HEK293 (cell line): ENCODE measurements around the gene VPS29.
"Not testable (repeated sequence)": the region's sequence is repeated elsewhere in the genome, so short reads cannot be mapped to it uniquely, and the experiment has no call there.

Experiments
- CTCF ChIA-PET: fragments of 350-600 bp; formaldehyde crosslinking; extraction: SDS; loops from one replicate; lab custom pipeline; 2021; ENCODE audit warnings: antibody characterized with exemption; lab: Yijun Ruan, JAX
- POLR2A ChIA-PET: fragments of 300-600 bp; formaldehyde crosslinking; extraction: SDS; loops from one replicate; lab custom pipeline; 2020; ENCODE audit warnings: antibody characterized with exemption, inconsistent platforms; lab: Yijun Ruan, JAX
- H3K27ac ChIP-seq: fragments of 200-500 bp; sonication (Bioruptor generic); 2 replicates; pipeline ENCODE4 v1.5.1; 2014; ENCODE audit warnings: low read depth, low read length, control low read depth, inconsistent platforms; ENCODE audit errors: extremely low read depth
- H3K36me3 ChIP-seq, 2 experiments: fragments of 200-500 bp in 1 of 2; sonication (Bioruptor generic) in 1 of 2; 1 replicate in 1 of 2; 2 replicates in 1 of 2; pipeline ENCODE4 v1.5.1; 2014 to 2017; ENCODE audit warnings: inconsistent platforms in 2 of 2, low read length in 2 of 2; ENCODE audit not compliant: control insufficient read depth in 2 of 2, insufficient read depth in 1 of 2
- H3K4me1 ChIP-seq: fragments of 200-500 bp; sonication (Bioruptor generic); 2 replicates; pipeline ENCODE4 v1.5.1; 2014; ENCODE audit warnings: mild to moderate bottlenecking, low read length, inconsistent platforms; ENCODE audit not compliant: control insufficient read depth, insufficient read depth
- H3K4me3 ChIP-seq: 2 replicates; pipeline ENCODE4 v1.5.1; 2011; ENCODE audit warnings: low read depth, mild to moderate bottlenecking, control low read depth, low read length, moderate library complexity
- H3K9me3 ChIP-seq: fragments of 200-500 bp; sonication (Bioruptor generic); 2 replicates; pipeline ENCODE4 v1.5.1; 2014; ENCODE audit warnings: low read depth, low read length, inconsistent platforms; ENCODE audit not compliant: control insufficient read depth, insufficient read depth
- KLF9 ChIP-seq: fragments of 450-650 bp; formaldehyde crosslinking; IDR thresholded peaks from 2 replicates; pipeline ENCODE4 v1.5.1; 2016; ENCODE audit warnings: missing biosample characterization, missing genetic modification characterization, low read depth
- MYNN ChIP-seq: fragments of 450-650 bp; formaldehyde crosslinking; IDR thresholded peaks from 2 replicates; pipeline ENCODE4 v1.5.1; 2016; ENCODE audit warnings: missing biosample characterization, missing genetic modification characterization, borderline replicate concordance
- PRDM1 ChIP-seq: fragments of 450-650 bp; formaldehyde crosslinking; IDR thresholded peaks from 2 replicates; pipeline ENCODE4; 2016; ENCODE audit warnings: missing biosample characterization, missing genetic modification characterization
- RBAK ChIP-seq: fragments of 450-650 bp; formaldehyde crosslinking; IDR thresholded peaks from 2 replicates; pipeline ENCODE4 v1.5.1; 2016; ENCODE audit warnings: missing biosample characterization, missing genetic modification characterization
- ZBTB6 ChIP-seq: fragments of 450-650 bp; formaldehyde crosslinking; IDR thresholded peaks from 2 replicates; pipeline ENCODE4 v1.5.1; 2017; ENCODE audit warnings: missing biosample characterization, missing genetic modification characterization
- ZNF121 ChIP-seq: fragments of 450-650 bp; formaldehyde crosslinking; IDR thresholded peaks from 2 replicates; pipeline ENCODE4 v1.5.1; 2016; ENCODE audit warnings: missing biosample characterization, missing genetic modification characterization
- ZNF26 ChIP-seq: fragments of 450-650 bp; formaldehyde crosslinking; IDR thresholded peaks from 2 replicates; pipeline ENCODE4 v1.5.1; 2016; ENCODE audit warnings: missing biosample characterization, missing genetic modification characterization
- ZNF324 ChIP-seq: fragments of 450-650 bp; formaldehyde crosslinking; IDR thresholded peaks from 2 replicates; pipeline ENCODE4 v1.5.1; 2016; ENCODE audit warnings: missing biosample characterization, missing genetic modification characterization
- ZNF37A ChIP-seq: fragments of 450-650 bp; IDR thresholded peaks from 2 replicates; pipeline ENCODE4 v1.5.1; 2018; ENCODE audit warnings: missing biosample characterization, missing genetic modification characterization
- ZNF391 ChIP-seq: fragments of 450-650 bp; formaldehyde crosslinking; IDR thresholded peaks from 2 replicates; pipeline ENCODE4 v1.5.1; 2016; ENCODE audit warnings: low read depth, missing biosample characterization, missing genetic modification characterization, borderline replicate concordance
- ZNF580 ChIP-seq: fragments of 450-650 bp; formaldehyde crosslinking; IDR thresholded peaks from 2 replicates; pipeline ENCODE4 v1.5.1; 2016; ENCODE audit warnings: missing biosample characterization, missing genetic modification characterization
- ZNF596 ChIP-seq: fragments of 450-650 bp; IDR thresholded peaks from 2 replicates; pipeline ENCODE4 v1.5.0; 2018; ENCODE audit warnings: missing biosample characterization, mild to moderate bottlenecking, missing genetic modification characterization, moderate library complexity
- ZNF707 ChIP-seq: fragments of 450-650 bp; formaldehyde crosslinking; IDR thresholded peaks from 2 replicates; pipeline ENCODE4 v1.5.1; 2016; ENCODE audit warnings: missing biosample characterization, missing genetic modification characterization

Gene VPS29

GRCh38 chr12:110530511-110530910 lies 28.6 kb upstream of the VPS29 start (continued):
- no peak for TF ChIP-seq MYNN (tag by site-specific recombination)
- TF ChIP-seq ZBTB6 (tag by site-specific recombination), result no peak
- TF ChIP-seq, all 188 proteins: peak for 0

GRCh38 chr12:110528277-110528839 lies 26.4 kb upstream of the VPS29 start:
- Histone ChIP-seq H3K36me3 (peaks cover 0 to 10% of the 10 kb centered on the region in 2 experiments; a peak in 1 of 3 replicates), H3K9me3 (no peaks in the 10 kb centered on the region), H3K4me1 (no peaks in the 10 kb centered on the region; the same call in 1 of the 2 replicates), H3K4me3 (no peak overlapping the region), H3K27ac (no peak overlapping the region)
- TF ChIP-seq ZNF596 (tag by site-specific recombination) (no peak), ZNF37A (no peak), ZNF26 (tag by site-specific recombination) (no peak), ZNF580 (tag by site-specific recombination) (no peak), RBAK (tag by site-specific recombination) (no peak), ZNF391 (no peak), KLF9 (tag by site-specific recombination) (no peak), PRDM1 (tag by site-specific recombination) (no peak), ZNF707 (tag by site-specific recombination) (no peak), ZNF324 (no peak)
- ChIA-PET CTCF (interaction anchor here (0.7 to 1.7 kb wide), 4 partner anchors 11 to 73 kb away, joined by 3 to 6 read pairs (median 4); partner anchors contain the start of genes FAM216A and GPN3), POLR2A (interaction anchor here (1.3 kb wide), 1 partner anchor 78 kb away, joined by 4 read pairs; the partner anchor contains the start of gene ARPC3)

GRCh38 chr12:110520876-110521712 lies 19.2 kb upstream of the VPS29 start:
- H3K36me3 ChIP-seq, H3K4me3 ChIP-seq, H3K9me3 ChIP-seq, H3K27ac ChIP-seq, POLR2A ChIA-PET, H3K4me1 ChIP-seq: not testable (repeated sequence)
- CTCF ChIA-PET, result interaction anchor here (2.2 kb wide), 1 partner anchor 80 kb away, joined by 10 read pairs; no protein-coding TSS in a partner anchor

- H3K36me3 ChIP-seq, H3K4me3 ChIP-seq, H3K4me1 ChIP-seq, H3K9me3 ChIP-seq, H3K27ac ChIP-seq, POLR2A ChIA-PET: not testable (repeated sequence)
- CTCF ChIA-PET, result interaction anchor here (0.7 kb wide), 1 partner anchor 83 kb away, joined by 3 read pairs; no protein-coding TSS in a partner anchor
- peak; percentile 96 for TF ChIP-seq ZNF121
Measured at GRCh38 chr12:110518014-110518413, 16.1 kb upstream of the VPS29 start.
